Stimulated activated CD8-positive, alpha-beta memory T cell treated with anti-CD3 and anti-CD28 coated beads, Interleukin-4, amount 100 ng/mL, for 24 hours (primary cell): ENCODE data around the gene CASZ1.

ENCODE experiments used
- DNase-seq: peaks from one replicate; pipeline ENCODE4 v3.0.0-alpha.2; 2020; ENCODE audit warnings: low read depth

The CASZ1 gene

GRCh38 chr1:10621906-10622305 is 174.5 kb downstream of the CASZ1 start:
- no peak for DNase-seq

GRCh38 chr1:10620776-10621175 is 175.7 kb downstream of the CASZ1 start:
- DNase-seq: no peak

DNA sequence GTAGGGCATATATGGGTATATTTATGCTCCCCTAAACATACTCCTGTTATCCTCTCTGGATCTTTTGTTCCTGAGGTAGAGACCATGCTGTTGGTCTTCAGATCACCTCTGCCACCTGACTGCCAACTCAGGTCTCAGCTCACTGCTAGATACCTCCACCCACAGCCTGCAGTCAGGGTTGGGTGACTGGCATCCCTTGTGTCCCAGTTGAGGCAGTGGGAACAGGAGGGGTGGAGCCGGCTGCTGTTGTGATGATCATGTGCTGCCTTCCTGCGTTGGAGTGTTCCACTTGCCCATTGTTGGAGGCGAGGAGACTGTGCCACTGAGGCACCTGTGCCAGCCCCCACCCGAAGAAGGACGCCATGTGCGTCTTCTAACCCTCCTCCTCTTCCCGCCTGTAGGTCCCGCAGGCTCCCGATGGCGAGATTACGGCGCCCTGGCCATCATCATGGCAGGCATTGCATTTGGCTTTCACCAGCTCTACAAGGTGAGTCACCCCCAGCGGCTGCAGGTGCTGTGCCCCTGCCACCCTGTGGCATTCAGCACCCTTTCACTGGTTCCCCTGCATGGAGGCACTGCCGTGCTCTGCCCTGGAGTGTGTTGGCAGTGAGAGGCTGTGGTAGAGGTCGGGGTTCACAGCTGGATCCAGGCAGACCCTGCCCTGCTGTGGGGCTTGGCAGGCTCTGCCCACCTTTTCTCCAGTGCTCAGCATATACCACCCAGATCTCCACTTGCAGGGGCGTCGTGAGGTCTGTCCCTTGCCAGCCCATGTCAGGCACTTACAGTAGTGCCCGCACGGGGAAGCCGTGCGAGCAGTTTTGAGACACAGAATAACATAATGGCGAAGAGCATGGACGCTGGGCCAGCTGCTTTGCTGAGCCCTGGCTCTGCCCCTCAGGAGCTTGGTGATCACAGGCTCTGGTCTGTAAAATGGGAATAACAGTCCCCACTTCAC is 178.2 kb downstream of the CASZ1 start:
- no peak for DNase-seq

GRCh38 chr1:10617318-10617717 is 179.1 kb downstream of the CASZ1 start:
- no peak for DNase-seq

GRCh38 chr1:10616696-10617095 is 179.8 kb downstream of the CASZ1 start:
- DNase-seq: no peak

DNA sequence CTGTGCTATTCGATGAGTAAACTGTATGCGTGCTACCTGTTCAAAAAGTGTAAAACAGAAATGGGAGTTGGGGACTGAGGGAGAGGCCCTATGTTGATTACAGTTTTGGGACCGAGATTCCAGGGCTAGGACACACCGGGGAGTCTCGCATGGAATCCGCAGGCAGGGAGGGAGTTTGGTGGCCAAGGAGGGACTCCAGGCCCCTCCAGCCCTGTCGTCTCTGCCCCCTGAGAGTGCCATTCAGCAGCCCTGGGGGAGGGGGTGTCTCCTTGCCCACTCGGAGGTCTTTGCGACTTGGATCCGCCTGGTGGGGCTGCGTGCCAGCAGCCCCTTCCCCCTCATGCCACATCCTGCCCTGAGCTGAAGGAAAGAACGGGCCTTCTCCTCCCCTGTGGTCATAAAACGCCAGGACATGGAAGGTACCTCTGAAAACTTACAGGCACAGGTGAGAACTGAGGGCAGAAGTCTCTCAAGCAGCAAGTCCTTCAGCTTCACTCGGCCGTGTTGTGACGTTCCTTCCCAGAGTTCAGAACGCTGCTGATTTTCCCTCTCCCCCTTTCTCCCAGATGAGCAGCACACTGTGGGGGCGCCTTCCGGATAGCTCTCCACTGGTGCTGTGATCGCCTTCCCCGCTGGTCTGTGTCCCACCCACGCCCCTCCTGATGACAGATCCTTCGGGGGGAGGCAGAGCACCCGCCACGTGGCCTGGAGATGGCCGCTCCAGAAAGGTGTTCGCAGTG is 180.3 kb downstream of the CASZ1 start:
- no peak for DNase-seq

DNA sequence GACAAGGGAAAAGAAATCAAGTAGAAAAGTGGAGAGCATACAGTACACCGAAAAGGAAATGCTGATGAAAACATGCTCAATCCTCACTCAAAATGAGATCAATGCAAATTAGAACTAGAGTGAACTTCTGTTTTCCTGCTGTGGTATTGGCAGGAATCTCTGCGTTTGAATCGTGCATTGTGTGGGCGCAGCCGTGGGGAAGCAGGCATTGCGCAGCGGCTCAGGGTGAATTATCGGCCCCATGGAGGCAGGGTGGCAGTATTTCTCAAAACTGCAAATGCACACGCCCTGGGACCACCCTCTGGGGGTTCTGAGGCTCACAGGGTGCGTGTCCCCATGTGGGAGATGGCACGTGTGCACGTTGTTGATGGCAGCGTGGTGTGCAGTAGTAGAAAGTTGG is 181.1 kb downstream of the CASZ1 start:
- DNase-seq: no peak

- DNase-seq: no peak
Observed at GRCh38 chr1:10614377-10615225, 181.8 kb downstream of the CASZ1 start.

DNA sequence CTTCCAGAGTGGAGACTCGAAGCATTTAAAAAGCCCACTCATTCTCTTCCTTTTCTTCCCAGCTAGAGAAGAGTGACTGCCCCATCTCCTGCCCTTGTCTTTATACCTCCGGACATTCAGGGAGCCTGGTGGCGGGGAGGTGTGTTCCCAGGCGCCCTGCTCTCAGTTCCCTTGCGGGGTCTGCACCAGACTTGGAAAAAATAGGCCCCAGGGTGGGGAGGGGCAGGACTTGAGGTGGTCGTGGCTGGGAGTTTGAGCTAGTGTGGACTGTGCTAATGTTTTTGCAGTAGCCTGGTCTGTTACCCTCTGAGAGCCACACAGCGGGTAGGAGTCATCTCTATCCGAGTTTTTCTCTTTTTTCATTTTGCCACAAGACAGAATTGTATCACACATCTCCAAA is 182.6 kb downstream of the CASZ1 start:
- DNase-seq: no peak

GRCh38 chr1:10613340-10613739 is 183.1 kb downstream of the CASZ1 start:
- no peak for DNase-seq

- no peak for DNase-seq
Observed at GRCh38 chr1:10612436-10613160, 183.8 kb downstream of the CASZ1 start.

DNA sequence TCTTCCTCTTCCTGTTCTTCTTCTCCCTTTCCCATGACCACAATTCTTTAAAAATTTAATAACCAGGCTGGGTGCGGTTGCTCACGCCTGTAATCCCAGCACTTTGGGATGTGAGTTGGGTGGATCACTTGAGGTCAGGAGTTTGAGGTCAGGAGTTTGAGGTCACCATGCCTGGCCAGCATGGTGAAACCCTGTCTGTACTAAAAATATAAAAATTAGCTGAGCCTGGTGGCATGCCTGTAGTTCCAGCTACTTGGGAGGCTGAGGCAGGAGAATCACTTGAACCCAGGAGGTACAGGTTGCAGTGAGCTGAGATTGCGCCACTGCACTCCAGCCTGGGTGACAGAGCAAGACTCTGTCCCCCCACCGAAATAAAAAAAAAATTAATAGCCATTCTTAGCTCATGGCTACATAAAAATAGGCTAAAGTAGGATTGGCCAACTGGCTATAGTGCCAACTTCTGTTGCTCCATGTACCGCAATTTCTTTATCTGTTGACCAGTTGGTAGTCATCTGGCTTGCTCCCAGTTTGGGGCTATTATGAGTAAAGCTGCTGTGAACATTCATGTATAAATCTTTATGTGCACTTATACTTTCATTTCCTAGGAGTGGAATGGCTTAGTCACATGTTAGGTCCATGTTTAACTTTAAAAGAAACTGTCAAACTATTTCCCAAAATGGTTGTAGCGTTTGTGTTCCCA is 185.4 kb downstream of the CASZ1 start:
- no peak for DNase-seq

DNA sequence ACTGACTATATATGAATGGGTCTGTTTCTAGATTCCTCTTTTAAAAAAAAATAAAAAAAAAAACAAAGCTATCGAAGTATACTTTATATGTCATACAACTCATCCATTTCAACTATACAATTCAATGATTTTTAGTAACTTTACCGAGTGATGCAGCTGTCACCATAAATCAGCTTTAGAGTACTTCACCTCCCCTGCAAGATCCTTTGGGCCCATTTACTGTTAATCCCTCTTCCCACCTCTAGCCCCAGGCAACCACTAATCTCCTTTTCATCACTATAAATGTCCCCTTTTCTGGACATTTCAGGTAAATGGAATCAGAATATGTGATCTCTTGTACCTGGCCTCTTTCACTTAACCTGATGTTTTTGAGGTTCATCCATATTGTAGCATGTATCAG is 187.8 kb downstream of the CASZ1 start:
- DNase-seq: no peak

- DNase-seq: no peak
Observed at GRCh38 chr1:10607228-10607627, 189.2 kb downstream of the CASZ1 start.

GRCh38 chr1:10606064-10606463 is 190.4 kb downstream of the CASZ1 start:
- no peak for DNase-seq

DNA sequence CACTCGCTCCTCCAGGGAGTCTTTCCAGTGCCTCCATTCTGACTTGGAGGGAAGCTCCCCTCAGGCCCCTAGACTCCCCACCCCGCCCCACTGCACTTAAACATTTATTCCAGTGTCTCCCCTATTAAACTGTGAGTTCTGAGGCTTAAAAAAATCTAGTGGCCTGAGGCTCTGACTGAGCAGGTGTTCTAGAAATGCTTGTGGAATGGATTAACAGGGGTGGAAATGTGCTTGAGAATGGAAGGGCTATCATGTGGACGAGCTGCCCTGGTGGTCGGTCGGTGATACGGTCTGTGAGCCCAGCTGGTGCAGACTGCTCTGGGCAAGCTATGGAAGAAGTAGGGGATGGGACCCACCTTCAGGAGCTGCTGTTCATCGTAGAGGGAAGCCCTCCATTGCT is 191.5 kb downstream of the CASZ1 start:
- DNase-seq: no peak

GRCh38 chr1:10602936-10603335 is 193.5 kb downstream of the CASZ1 start:
- DNase-seq: no peak

- no peak for DNase-seq
Observed at GRCh38 chr1:10601342-10602070, 194.9 kb downstream of the CASZ1 start.

DNA sequence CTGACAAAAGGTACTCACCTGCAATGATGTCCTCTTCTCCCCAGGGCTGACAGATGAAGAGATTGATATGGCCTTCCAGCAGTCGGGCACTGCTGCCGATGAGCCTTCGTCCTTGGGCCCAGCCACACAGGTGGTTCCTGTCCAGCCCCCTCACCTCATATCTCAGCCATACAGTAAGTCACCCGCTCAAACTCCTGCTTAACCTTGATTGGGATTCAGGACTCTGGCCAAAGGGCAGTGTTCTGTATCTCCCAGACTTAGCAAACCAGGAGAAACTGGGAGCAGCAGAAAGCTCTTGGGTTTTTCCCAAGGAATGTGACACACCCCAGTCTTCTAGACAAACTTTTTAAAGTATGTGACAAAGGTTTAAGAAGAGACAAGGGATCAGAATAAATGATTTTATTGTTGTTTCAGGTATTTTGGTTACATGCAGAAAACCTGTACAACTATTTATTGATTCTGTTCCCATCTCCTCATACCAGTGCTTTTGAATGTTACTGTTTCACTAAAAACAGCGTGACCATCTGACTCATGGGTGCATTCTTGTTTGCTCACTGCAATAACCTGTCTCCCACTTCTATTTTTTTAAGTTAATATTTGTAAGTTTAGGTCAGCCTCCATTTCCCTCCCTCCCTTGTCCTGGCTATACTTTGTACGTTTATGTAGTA is 197.1 kb downstream of the CASZ1 start:
- DNase-seq: no peak

DNA sequence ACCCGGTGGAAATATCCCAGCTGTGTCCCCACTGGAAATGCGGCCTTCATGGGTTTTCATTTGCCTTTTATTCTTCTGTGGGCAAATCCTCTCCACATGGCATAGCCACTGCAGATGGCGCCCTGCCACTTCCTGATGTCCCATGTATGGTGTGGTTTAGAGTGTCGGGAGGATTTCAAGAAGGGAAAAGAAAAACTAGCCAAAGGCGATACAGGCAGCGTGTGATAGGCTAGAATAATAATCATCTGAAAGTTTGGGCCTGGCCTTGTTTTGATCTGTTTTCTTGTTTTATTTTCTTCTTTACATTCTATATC is 198.1 kb downstream of the CASZ1 start:
- no peak for DNase-seq
